HG03135 (cell line): ENCODE measurements around the gene CNN2.
A peak's percentile ranks its signal among the peaks of the same experiment; 100 is the strongest.

Experiments
- ATAC-seq: cut with Tn5 transposase; IDR thresholded peaks from one replicate; pipeline ENCODE4 v1.9.1; 2021; ENCODE audit warnings: mild to moderate bottlenecking, moderate library complexity; ENCODE audit not compliant: unreplicated experiment

CNN2 gene

DNA sequence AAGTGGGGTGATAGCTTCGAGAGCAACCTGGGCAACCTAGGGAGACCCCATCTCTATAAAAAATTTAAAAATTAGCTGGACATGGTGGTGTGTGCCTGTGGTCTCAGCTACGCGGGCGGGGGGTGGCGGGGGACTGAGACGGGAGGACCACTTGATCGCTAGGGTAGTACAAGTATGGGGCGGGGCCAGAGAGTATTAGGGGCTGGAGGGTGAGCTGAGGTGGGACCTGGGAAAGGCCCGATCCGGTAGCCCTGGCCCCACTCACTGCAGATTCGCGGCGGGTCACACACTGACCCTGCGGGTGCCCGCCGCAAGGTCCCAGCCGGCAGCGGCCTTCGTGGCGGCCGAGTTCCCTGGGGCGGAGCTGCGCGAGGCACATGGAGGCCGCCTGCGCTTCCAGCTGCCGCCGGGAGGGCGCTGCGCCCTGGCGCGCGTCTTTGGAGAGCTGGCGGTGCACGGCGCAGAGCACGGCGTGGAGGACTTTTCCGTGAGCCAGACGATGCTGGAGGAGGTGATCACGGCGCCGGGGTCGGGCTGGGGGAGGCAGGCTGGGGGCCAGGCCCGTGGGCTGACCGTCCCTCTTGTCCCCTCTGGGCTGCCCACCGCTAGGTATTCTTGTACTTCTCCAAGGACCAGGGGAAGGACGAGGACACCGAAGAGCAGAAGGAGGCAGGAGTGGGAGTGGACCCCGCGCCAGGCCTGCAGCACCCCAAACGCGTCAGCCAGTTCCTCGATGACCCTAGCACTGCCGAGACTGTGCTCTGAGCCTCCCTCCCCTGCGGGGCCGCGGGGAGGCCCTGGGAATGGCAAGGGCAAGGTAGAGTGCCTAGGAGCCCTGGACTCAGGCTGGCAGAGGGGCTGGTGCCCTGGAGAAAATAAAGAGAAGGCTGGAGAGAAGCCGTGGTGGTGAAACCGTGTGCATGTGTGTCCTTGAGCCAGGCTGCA is 38.5 kb downstream of the CNN2 start:
- ATAC-seq: no peak

DNA sequence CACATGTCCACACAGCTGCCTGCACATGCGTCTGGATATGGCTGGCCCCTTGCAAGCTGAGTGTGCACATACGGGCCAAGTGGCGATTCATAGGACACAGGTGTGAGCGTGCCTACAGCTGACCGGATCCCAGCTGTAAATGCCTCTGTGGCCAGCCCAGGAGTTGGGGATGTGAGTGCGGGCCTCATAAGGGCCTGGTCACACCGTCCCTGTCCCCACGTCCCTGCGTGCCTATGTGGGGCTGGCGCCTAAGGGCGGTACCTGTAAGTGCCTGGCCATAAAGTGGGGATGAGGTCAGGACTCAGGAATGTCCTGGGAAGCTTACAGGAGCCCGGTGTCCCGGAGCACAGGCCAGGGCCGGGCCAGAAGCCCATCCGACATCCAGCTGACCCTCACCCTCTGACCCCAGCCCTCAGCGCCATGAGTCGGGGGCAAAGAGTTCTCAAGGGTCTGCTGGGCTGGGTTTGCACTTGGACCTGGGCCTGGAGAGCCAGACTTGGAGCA is 39.2 kb downstream of the CNN2 start:
- no peak for ATAC-seq

DNA sequence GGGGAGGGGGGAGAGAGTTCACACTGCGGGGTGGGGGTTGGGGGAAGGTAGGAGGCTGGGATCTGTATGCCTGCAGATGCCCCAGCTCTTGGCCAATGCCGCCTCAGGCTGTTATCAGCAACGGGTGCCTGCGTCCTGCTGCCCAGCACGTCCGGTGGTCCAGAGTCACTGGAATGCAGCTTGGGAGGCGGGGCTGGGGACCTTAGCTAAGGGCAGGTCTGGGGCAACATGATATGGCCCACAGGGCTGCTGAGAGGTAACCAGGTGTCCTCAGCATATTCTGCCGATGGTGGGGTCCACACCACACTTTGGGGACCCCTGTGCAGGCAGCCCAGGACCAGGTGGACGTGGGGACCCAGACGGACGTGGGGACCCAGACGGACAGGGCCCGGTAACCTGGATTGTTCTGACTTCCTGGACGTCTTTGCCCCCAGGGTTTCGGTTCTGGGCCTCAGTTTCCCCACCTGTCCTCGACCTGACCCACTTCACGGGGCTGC is 39.9 kb downstream of the CNN2 start:
- ATAC-seq: no peak

DNA sequence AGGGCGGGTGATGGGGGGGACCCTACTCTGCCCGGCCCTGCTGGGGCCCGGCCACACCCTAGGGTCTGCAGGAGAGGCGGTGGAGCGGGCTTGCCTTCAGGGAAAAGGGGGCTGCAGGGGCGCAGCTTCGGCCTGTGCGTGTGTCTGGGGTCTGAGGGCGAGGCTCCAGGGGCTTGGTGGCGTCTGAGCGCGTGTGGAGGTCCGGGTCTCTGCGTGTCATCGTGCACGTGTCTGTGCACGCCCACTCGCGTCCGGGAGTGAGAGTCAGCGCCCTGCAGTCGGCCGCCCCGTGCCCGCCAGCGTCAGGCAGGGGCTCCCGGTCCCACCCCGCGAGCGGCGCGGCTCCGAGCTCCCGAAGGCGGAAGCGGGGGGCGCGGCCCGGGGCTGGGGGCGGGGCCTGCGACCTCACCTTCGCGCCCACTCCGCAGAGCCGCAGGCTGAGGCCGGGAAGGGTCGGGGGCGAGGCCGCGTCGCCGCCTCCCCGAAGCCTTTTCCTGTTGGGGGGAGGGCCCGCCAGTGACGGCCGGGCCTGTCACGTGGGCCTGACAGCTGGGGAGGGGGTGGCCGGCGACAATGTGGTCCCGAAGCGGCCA is 40.4 kb downstream of the CNN2 start, which contains the start of gene ARHGAP45:
ARHGAP45 (plus strand) TSS at position 420 of the 593 bp plus-strand sequence. CDS start 239 bp downstream, outside the sequence.
- ATAC-seq: peak; percentile 33

DNA sequence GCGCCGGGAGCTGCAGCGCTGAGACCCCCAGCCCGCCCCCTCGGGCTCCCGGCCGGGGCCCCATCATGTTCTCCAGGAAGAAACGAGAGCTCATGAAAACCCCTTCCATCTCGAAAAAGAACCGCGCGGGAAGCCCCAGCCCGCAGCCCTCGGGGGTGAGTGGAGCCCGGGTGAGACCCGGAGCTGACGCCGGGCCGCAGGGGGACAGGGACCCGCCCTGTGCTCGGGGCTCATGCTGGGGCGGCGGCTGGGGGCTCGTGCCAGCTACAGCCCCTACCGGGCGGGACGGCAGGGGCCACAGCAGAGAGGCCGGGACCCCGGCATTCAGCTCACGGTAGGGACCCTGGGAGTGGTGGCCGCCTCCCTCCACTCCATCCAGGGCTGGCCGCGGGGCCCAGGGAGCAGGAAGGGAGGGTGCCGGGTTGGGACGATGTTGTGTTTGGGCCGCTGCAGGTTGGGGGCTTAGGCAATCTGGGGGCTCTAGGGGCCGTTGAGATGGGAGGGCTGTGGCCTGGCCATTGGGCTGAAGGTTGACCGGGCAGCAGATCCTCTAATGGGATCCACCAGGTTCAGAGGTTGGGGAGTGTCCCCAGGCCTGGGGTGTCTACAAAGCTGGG is 41.0 kb downstream of the CNN2 start:
- peak; percentile 14 for ATAC-seq

DNA sequence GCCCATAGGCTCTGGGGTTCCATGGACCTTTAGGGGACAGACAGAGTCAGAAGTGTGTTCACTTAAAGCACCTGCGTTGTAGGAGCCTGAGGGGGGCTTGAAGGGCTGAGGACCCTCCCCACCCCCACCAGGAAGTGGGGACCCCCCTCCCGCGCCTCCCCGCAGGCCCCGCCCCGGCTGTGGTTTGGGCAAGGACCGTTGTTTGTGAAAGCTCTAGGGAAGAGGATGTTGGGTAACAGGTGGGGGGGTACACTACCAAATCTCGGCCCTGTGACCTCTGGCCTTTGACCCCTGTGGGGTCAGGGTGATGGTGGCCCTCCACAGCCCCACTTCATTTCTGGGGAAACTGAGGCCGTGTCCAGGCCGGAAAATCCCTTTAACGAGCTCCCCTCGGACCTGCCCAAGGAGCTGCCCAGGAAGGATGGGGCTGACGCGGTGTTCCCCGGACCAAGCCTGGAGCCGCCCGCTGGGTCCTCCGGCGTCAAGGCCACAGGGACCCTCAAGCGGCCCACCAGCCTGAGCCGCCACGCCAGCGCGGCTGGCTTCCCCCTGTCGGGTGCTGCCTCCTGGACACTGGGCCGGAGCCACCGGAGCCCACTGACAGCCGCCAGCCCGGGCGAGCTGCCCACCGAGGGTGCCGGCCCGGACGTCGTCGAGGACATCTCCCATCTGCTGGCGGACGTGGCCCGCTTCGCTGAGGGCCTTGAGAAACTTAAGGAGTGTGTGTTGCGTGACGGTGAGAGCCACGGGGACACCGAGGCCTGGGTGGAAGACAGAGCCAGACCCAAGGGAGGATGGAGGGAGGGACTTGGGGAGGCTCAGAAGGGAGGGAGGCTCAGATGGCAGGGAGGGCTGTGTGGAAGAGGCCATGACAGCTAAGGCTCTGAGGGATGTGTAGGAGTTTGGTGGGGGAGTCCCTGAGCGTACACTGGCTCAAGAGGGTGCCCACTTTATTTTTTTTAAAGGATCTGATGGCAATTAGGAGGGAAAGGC is 41.9 kb downstream of the CNN2 start:
- ATAC-seq: no peak

DNA sequence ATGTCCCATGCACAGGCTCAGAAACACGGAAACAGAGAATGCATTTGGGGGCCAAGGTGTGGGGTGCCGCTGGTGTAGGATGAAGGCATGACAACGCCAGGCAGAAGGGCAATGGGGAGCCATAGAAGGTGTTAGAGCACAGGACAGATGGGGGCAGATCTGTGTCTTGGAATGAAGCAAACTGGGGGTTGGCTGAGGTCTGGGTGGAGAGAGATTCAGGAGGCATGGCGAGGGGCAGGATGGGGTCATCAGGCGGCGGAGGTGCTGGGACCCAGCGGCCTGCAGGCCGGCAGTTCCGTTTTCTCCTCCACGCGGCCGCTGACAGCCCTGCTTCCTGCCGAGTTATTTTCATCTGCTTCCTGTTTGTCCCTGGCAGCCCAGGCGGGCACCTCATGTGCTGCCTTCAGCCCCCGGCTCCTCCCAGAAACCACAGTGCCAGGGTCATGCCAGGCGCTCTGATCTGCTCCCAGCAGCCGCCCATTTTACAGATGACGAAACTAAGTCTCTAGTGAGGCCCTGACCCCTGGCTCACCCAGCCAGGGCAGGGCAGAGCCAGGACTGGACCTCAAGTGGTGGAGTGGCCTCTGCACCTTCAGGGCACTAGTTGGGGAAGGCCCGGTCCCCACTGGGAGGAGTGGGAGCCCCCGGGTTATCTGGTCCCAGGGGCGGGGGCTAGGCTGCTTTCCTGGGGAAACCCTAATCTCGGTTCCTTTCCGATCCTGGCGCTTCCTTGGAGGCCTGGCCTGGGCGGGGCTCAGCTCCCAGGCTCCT is 42.8 kb downstream of the CNN2 start:
- no peak for ATAC-seq

DNA sequence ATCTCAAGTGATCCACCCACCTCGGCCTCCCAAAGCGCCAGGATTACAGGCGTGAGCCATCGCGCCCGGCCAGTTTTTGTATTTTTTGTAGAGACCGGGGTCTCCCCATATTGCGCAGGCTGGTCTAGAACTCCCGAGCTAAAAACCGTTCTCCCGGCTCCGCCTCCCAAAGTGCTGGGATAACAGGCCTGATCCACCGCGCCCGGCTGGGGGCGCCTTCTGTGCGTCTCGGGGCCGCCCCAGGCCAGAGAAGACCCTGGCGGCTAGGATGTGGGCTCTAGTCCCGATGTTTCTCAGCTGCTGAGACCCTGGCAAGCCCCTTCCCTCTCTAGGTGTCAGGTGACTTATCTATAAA is 44.1 kb downstream of the CNN2 start:
- no peak for ATAC-seq

DNA sequence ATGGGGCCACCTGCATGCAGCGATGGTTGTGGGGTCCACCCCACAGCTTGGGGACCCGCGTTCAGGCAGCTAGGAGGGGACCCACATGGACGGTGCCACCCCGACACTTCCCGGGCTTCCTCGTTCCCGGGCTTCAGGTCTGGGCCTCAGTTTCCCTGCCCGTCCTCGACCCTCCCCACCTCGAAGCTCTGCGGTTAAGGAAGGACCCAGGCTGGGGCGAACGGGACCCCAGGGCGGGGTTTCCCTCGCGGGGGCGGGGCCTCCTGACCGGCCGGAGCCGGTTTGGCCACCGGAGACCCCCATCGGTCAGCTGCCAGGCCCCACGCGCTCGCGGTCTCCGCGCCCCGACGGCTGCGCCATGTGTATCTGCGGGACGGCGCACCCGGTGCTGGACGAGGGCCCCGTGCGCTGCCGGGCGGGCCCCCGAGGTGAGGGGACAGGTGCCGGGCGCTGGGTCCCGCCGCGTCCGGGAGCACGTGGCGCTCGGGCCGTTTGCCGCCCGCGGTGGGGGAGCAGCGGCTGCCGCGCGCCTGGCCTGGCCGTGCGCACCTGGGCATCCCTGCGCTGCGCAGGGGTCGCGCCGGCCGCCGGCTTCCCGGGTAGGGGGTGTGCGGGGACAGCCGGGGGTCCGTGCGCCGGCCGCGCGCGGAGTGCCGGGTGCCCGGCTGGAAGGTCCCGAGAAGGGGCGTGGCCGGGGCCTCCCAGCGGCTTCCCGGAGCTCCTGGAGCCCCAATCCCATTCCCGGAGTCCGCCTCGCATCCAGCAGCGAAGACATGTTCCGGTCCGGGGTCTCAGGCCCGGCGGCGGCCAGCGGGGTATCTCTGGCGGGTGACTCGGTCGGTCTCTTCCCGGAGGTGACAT is 44.8 kb downstream of the CNN2 start:
- ATAC-seq: no peak

DNA sequence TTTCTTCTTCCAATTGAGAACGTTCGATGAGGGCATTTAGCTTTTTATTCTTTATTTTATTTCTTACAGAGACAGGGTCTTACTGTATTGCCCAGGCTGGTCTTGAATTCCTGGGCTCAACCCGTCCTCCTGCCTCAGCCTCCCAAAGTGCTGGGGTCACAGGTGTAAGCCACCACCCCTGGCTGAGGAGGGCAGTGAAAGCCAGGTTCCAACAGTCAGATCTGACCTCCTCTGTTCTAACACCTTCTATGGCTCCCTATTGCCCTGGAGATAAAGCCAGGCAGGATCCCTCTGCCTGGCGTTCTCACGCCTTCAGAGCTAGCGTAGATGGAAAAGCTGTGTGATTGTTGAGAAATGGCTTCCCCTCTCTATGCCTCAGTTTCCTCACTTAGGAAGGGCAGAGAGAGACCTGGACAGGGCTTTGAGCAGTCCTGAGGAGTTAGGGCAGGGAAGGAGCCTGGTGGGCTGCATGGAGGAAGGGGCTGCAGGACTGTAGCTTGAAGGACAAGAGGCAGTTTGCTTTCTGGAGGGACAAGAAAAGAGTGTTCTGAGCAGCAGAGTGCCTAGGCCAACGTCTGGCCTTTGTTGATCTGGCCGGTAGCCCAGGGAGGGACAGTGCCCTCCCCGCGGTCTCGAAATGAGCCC is 46.1 kb downstream of the CNN2 start:
- ATAC-seq: no peak

DNA sequence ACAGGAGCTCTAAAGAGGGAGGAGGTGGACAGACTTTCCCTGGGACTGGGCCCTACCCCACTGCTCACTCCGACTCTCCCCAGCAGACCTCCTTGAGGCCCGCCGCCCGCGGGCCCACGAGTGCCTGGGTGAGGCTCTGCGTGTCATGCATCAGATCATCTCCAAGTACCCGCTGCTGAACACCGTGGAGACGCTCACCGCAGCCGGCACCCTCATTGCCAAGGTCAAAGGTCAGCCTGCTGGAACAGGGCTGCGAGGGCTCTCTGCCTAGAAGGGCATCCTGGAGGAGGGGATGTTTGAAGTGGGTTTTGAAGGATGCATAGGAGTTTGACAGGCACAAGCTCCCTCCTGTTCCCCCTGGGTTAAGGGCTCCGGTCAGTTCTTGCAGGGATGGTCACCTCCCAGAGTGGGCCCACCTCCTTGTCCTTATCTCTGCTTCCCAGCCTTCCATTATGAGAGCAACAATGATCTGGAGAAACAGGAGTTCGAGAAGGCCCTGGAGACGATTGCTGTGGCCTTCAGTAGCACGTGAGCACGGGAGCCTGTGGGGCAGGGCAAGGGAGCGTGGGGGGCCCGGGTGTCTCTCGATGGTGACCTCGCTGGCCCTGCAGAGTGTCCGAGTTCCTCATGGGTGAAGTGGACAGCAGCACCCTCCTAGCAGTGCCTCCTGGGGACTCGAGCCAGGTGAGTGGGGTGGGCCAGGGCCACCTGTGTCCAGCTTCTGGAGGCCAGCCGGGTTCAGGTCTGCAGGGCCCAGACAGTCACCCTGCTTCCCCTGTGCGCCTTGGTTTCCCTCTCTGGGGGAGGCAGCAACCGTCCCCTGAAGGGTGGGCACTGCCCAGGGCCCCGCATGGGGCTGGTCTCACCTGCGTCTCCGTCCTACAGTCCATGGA is 46.9 kb downstream of the CNN2 start:
- no peak for ATAC-seq

DNA sequence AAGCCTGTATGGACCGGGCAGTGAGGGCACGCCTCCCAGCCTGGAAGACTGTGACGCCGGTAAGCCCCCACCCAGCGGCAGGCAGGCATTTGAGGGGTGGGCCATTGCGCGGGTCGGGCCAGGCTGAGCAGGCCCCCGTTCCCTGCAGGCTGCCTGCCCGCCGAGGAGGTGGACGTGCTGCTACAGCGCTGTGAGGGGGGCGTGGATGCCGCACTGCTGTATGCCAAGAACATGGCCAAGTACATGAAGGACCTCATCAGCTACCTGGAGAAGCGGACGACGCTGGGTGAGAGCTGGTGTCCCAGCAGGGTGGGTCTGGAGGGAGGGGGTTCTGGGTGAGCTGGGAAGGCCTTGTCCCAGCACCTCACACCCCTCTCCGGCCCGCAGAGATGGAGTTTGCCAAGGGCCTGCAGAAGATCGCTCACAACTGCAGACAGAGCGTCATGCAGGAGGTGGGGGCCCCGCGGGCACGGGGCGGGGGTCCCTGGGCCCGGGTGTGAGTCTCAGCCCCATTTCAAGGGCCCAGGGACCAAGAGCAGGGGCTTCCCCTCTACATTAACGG is 47.6 kb downstream of the CNN2 start:
- ATAC-seq: no peak

DNA sequence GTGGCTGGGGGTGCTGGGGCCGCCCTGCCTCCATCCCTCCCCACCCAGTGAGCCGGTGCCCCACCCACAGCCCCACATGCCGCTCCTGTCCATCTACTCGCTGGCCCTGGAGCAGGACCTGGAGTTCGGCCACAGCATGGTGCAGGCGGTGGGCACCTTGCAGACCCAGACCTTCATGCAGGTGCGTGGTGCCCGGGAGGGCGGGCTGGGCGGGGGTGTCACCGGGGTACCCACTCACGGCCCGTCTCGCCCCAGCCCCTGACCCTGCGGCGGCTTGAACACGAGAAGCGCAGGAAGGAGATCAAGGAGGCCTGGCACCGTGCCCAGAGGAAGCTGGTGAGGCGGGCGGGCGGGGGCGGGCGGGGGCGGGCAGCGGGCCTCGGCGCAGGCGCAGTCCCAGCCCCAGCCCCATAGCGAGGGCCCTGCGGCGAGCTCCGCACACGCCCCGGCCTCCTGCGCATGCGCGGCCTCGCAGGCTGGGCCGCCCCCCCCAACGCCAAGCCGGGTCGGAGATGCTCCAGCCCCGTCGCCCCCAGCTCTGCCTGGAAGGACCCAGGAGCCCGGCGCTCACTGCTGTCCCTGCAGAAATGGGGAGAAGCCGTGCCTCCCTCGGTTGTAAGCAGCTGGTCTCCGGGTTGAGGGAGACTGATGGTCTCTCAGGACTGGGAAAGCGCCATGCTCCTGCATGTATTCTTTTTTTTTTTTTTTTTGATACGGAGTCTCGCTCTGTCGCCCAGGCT is 48.3 kb downstream of the CNN2 start:
- peak; percentile 34 for ATAC-seq

DNA sequence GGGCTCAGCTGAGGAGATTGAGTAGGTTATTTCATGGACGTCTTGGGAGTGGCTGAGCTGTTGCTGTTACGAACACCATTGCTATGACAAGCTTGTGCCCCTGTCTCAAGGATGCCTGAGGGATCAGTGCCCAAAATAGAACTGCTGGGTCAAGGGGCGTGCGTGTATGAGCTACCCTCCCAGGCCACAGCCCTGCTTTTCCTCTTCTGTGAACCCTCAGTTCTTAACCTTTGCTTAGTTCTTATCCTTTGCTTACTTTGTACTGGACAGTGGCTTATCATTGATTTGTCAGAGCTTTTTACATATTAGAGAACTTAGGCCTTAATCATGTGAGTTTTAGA is 49.6 kb downstream of the CNN2 start:
- no peak for ATAC-seq

DNA sequence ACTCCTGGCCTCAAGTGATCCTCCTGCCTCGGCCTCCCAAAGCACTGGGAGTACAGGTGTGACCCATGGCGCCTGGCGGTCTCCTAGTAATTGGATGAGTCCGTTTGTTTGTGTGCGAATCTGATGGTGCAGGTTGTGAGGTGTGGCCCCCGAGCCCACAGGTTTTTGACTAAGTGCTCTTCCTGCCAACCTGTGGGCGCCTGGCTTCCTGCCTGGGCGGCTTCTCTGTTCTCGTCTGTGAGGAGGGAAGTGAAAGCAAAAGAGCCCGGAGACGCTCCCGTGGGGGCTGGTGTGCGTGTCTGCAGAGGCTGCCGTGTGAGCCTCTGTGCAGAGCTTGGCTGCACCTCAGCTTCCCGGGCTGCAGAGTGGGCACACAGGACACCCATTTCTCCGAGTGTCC is 50.5 kb downstream of the CNN2 start:
- peak; percentile 57 for ATAC-seq

DNA sequence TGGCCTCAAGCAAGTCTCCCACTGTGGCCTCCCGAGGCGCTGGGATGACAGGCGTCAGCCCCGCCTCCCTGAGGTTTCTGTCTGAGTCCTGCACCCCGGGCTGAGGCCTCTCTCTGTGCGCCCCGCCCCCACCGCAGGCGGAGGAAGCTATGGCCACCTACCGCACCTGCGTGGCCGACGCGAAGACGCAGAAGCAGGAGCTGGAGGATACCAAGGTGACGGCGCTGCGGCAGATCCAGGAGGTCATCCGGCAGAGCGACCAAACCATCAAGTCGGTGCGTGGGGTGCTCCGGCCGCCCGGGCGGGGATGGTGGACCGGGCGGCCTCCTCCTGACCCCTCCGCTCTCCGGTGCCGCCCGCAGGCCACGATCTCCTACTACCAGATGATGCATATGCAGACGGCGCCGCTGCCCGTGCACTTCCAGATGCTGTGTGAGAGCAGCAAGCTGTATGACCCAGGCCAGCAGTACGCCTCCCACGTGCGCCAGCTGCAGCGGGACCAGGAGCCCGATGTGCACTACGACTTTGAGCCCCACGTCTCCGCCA is 53.2 kb downstream of the CNN2 start:
- ATAC-seq: no peak
